HepG2 (cell line): Measurements from ENCODE around the gene GPC2. TPM values are rescaled to one million over a fixed set of nuclear protein-coding genes. Genes with fewer than 3 reads are reported as not detected.
A peak's percentile ranks its signal among the peaks of the same experiment; 100 is the strongest.

Experiments used
- BHLHE40 ChIP-seq: IDR thresholded peaks from 2 replicates; pipeline ENCODE4 v1.6.1; 2011; ENCODE audit warnings: low read length, improper control_type of control experiment
- CBFB ChIP-seq: sonication (generic); formaldehyde crosslinking; IDR thresholded peaks from 2 replicates; pipeline ENCODE4 v1.4.0; 2020; ENCODE audit warnings: missing genetic modification reagents
- HCFC1 ChIP-seq: fragments of 150-350 bp; IDR thresholded peaks from 2 replicates; pipeline ENCODE4 v1.6.1; 2014; ENCODE audit warnings: low read depth, low read length
- HIVEP1 ChIP-seq: sonication (generic); formaldehyde crosslinking; IDR thresholded peaks from 2 replicates; pipeline ENCODE4 v1.4.0; 2020; ENCODE audit warnings: mild to moderate bottlenecking, missing genetic modification reagents
- KLF9 ChIP-seq: IDR thresholded peaks from 2 replicates; pipeline ENCODE4 v1.6.1; 2016; ENCODE audit warnings: low read depth
- KMT2A ChIP-seq: sonication (generic); formaldehyde crosslinking; IDR thresholded peaks from 2 replicates; pipeline ENCODE4 v1.4.0; 2020; ENCODE audit warnings: missing genetic modification reagents
- MAFF ChIP-seq: IDR thresholded peaks from 2 replicates; pipeline ENCODE4 v1.6.1; 2011; ENCODE audit warnings: low read depth, low read length, improper control_type of control experiment
- SIN3B ChIP-seq: fragments of 150-350 bp; IDR thresholded peaks from 2 replicates; pipeline ENCODE4 v1.6.1; 2014; ENCODE audit warnings: low read length
- TCF7 ChIP-seq: sonication (generic); IDR thresholded peaks from 2 replicates; pipeline ENCODE4 v1.6.1; 2016; ENCODE audit warnings: antibody characterized with exemption, low read depth
- ZBTB33 ChIP-seq: sonication (generic); formaldehyde crosslinking; IDR thresholded peaks from 2 replicates; pipeline ENCODE4 v1.4.0; 2020; ENCODE audit warnings: missing genetic modification reagents
- ZBTB42 ChIP-seq: sonication (generic); formaldehyde crosslinking; IDR thresholded peaks from 2 replicates; pipeline ENCODE4 v1.5.0; 2020; ENCODE audit warnings: mild to moderate bottlenecking, missing genetic modification reagents
- ZFY ChIP-seq: sonication (generic); formaldehyde crosslinking; IDR thresholded peaks from 2 replicates; pipeline ENCODE4 v1.4.0; 2020; ENCODE audit warnings: missing genetic modification reagents
- ZNF24 ChIP-seq: fragments of 450-650 bp; IDR thresholded peaks from 2 replicates; pipeline ENCODE4 v1.6.1; 2017; ENCODE audit warnings: antibody characterized with exemption, mild to moderate bottlenecking
- ZNF33A ChIP-seq: sonication (generic); formaldehyde crosslinking; IDR thresholded peaks from 2 replicates; pipeline ENCODE4 v1.5.1; 2020; ENCODE audit warnings: missing genetic modification reagents, mild to moderate bottlenecking, moderate library complexity, borderline replicate concordance
- ZNF484 ChIP-seq: sonication (generic); formaldehyde crosslinking; IDR thresholded peaks from 2 replicates; pipeline ENCODE4 v1.5.1; 2020; ENCODE audit warnings: mild to moderate bottlenecking, low read depth, missing genetic modification reagents, borderline replicate concordance
- ZNF639 ChIP-seq: conservative IDR thresholded peaks from 2 replicates; pipeline ENCODE4 v1.6.1; 2018; ENCODE audit warnings: missing genetic modification reagents
- polyA plus RNA-seq, 8 experiments: library from polyadenylated mRNA; depleted of rRNA in 3 of 8; stranded (reverse) in 7 of 8; unstranded in 1 of 8; fragments of >200 nt; fragmentation: Illumina TruSeq in 4 of 8; extraction: Trizol in 4 of 8; gene quantifications; 2 replicates each; pipeline versions ENCODE4 v1.2.1 to v1.2.3, GENCODE V29; 2011 to 2016; ENCODE audit warnings: low read depth in 4 of 8, missing spikeins in 1 of 8, mixed read lengths in 1 of 8; ENCODE audit not compliant: insufficient read depth in 1 of 8
- total RNA-seq, 5 experiments: library from RNA; depleted of rRNA; stranded (reverse); fragments of >200 nt; fragmentation: Illumina TruSeq; extraction: Trizol; gene quantifications; 2 replicates each; pipeline ENCODE4 v1.2.3, GENCODE V29; 2016; ENCODE audit warnings: low read depth in 1 of 5
- TF ChIP-seq, protein P1 (sequence below): sonication (generic); formaldehyde crosslinking; IDR thresholded peaks from 2 replicates; pipeline ENCODE4 v1.8.1; 2023; ENCODE audit warnings: mild to moderate bottlenecking, moderate library complexity, missing genetic modification reagents
- TF ChIP-seq, protein P2 (sequence below): IDR thresholded peaks from 2 replicates; pipeline ENCODE4 v1.6.1; 2018; ENCODE audit warnings: missing genetic modification reagents, mild to moderate bottlenecking, missing compliant biosample characterization
- TF ChIP-seq, protein P3 (sequence below): sonication (generic); formaldehyde crosslinking; IDR thresholded peaks from 2 replicates; pipeline ENCODE4 v1.4.0; 2020; ENCODE audit warnings: mild to moderate bottlenecking, missing genetic modification reagents
- TF ChIP-seq, protein P4 (sequence below), 2 experiments: fragments of 450-650 bp in 1 of 2; sonication (generic) in 1 of 2; formaldehyde crosslinking; IDR thresholded peaks; 2 replicates each; pipeline versions ENCODE4 v1.5.0 to v1.8.0; 2020 to 2022; ENCODE audit warnings: mild to moderate bottlenecking in 1 of 2, missing genetic modification reagents in 1 of 2

Gene GPC2
- total and polyA plus RNA-seq, 2 of the 13 experiments (the other 11 are each of a cell fraction or from before 2014, with no cell fraction given), result 0.64 to 0.78 TPM

GRCh38 chr7:100148559-100149328, 28.4 kb downstream of the GPC2 start, which contains the start of gene LAMTOR4 (continued):
- TF ChIP-seq BHLHE40 (peak; percentile 97), KLF9 (CRISPR knock-in tag) (0 out of 2 replicates have a peak, but pooled peaks have one; percentile 63), ZBTB33 (CRISPR knock-in tag) (no peak), CBFB (no peak), ZNF639 (peak; percentile 52; the same call in 1 of the 2 replicates), ZNF33A (CRISPR knock-in tag) (no peak), ZFY (CRISPR knock-in tag) (peak; percentile 74), ZBTB42 (CRISPR knock-in tag) (no peak; the same call in 1 of the 2 replicates), KMT2A (peak; percentile 34; the same call in 1 of the 2 replicates), HIVEP1 (peak; percentile 65), SIN3B (no peak), ZNF24 (no peak), ZNF484 (CRISPR knock-in tag) (no peak), TCF7 (no peak), HCFC1 (no peak), MAFF (no peak)
- TF ChIP-seq, protein P1, sequence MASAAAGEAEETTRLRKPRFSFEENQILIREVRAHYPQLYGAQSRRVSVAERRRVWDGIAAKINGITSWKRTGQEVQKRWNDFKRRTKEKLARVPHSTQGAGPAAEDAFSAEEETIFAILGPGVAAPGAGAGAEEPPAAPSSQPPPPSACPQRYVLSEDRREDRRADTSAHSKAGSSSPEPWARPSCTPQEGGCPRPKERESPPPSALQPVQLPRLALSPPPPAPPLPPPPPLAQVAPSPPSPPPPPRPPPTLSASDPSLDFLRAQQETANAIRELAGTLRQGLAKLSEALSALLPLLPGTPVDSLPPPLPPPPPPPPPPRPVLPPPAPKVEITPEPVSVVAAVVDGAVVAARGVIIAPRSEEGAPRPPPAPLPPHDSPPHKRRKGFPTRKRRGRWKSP (CRISPR knock-in tag), result peak; percentile 62; the same call in 1 of the 2 replicates
- TF ChIP-seq, protein P2, sequence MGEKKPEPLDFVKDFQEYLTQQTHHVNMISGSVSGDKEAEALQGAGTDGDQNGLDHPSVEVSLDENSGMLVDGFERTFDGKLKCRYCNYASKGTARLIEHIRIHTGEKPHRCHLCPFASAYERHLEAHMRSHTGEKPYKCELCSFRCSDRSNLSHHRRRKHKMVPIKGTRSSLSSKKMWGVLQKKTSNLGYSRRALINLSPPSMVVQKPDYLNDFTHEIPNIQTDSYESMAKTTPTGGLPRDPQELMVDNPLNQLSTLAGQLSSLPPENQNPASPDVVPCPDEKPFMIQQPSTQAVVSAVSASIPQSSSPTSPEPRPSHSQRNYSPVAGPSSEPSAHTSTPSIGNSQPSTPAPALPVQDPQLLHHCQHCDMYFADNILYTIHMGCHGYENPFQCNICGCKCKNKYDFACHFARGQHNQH, result 0 out of 2 replicates have a peak, but pooled peaks have one; percentile 43
- TF ChIP-seq, protein P3, sequence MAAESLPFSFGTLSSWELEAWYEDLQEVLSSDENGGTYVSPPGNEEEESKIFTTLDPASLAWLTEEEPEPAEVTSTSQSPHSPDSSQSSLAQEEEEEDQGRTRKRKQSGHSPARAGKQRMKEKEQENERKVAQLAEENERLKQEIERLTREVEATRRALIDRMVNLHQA (CRISPR knock-in tag), result no peak
- TF ChIP-seq, protein P4, sequence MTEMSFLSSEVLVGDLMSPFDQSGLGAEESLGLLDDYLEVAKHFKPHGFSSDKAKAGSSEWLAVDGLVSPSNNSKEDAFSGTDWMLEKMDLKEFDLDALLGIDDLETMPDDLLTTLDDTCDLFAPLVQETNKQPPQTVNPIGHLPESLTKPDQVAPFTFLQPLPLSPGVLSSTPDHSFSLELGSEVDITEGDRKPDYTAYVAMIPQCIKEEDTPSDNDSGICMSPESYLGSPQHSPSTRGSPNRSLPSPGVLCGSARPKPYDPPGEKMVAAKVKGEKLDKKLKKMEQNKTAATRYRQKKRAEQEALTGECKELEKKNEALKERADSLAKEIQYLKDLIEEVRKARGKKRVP (CRISPR knock-in tag; IDR thresholded peaks at IDR 0.05), result 0 out of 4 replicates have a peak, but pooled peaks of 1 of the 2 experiments have one; percentile 24
